DMS114 treated with DMSO at 0.1 percent for 48 hours (cell line): ENCODE data around the gene VOPP1.
"Not testable (repeated sequence)": the region's sequence is repeated elsewhere in the genome, so short reads cannot be mapped to it uniquely, and the experiment has no call there.

Experiments used
- DNase-seq: peaks from one replicate; lab custom pipeline; 2025; ENCODE audit not compliant: unreplicated experiment; lab: John Stamatoyannopoulos, UW

Gene VOPP1

DNA sequence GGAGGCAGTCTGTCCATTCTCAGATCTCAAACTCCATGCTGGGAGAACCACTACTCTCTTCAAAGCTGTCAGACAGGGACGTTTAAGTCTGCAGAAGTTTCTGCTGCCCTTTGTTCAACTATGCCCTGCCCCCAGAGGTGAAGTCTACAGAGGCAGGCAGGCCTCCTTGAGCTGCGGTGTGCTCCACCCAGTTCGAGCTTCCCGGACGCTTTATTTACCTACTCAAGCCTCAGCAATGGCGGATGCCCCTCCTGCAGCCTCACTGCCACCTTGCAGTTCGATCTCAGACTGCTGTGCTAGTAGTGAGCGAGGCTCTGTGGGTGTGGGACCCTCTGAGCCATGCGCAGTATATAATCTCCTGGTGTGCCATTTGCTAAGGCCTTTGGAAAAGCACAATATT is 10.4 kb upstream of the VOPP1 start:
- DNase-seq, result not testable (repeated sequence)

DNA sequence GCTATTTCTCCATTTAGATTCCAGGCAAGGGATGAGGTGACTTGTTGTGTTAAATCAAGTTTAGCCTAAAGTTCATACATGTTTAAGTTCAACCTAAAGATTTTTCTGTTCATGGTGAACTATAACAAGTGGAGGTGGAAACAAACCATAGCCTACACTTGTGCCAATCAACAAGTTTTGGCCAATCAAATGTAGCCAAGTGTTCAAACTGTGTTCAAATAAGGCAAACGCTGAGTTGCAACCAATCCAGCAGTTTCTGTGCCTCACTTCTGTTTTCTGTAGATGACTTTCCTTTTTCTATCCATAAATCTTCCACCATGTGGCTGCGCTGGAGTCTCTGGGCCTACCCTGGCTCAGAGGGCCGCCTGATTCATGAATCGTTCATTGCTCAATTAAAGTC is 4.5 kb upstream of the VOPP1 start:
- no peak for DNase-seq

GRCh38 chr7:55575733-55576132 is 3.4 kb upstream of the VOPP1 start:
- no peak for DNase-seq

DNA sequence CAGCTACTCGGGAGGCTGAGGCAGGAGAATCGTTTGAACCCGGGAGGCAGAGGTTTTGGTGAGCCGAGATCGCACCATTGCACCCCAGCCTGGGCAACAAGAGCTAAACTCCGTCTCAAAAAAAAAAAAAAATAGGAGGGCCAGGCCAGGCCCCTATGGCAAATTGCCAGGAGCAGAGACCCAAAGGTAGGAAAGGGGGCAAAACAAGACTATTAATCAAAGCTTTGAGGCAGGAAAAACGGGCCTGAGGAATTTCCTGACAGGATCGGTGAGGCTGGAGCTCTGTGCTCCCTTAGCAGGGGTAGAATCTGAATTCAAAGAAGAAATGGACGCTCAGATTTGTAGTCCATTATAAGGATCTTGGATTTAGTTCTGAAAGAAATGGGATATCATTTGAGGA is 2.8 kb upstream of the VOPP1 start:
- no peak for DNase-seq

GRCh38 chr7:55574051-55574717 is 1.9 kb upstream of the VOPP1 start:
- no peak for DNase-seq

DNA sequence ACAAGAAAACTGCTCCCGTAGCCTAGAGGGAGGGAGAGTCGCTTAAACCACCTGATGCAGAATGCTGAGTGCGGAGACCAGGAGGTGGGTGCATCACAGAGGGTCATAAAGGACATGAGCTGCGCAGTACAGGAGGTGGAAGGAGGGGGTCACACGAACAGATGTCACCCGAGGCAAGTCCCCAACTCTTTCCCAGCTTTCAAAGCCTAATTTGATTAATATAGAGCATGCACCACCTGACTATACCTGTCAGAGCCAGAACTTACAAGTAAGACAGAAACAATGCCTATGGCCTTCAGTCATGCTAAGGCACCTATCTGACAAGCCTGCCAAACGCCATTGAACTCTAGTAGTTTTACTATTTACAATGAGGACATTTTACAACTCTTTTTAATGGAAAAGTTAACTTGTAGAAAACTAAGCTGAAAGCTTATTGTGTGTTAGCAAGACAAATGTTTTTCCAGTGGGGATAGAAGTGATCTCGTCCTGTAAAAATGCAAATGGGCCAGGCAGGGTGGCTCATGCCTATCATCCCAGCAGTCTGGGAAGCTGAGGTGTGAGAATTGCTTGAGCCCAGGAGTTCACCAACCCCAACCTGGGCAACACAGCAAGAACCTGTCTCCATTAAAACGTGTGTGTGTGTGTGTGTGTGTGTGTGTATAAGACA is 1.1 kb upstream of the VOPP1 start:
- DNase-seq, result no peak

DNA sequence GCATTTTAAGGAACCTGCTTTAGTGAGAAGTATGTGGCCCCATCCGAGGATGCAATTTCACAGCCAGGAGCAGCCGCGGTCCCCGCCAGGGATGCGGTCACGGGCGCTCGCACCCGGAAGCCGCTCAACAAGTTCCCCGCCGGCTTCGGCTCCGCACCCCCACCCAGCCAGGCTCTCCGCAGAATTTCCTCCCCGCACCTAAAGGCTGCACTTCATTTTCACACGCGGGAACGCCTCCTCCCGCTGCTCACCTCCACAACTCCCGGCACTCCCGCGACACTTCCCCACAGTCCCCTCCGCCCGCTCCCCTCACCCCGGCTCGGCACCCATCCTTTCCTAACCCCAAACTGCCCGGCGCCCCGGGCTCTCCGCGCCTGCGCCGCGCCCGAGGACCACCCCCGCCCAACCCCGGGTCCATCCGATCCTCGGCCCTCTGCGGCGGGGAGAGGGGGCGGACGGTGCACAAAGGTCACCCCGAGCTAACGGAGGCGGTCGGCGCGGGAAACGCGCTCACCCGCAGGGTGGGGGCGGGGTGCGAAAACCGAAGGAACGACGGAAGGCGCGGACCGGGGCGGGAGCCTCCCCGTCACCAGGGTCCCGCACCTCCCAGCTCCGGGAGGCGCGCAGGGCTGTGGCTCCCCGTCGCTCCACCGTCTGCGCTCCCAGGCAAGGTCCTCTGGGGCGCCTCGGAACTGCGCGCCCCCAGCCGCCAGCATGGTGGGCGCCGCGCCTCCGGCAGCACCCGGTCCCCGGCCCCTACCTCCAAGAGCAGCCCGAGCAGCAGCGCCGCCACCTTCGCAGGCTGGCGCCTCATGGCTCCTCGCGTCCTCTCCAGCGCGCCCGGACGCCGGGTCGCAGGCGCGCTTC is 558 bp downstream of the VOPP1 start:
- peak; percentile 19 for DNase-seq

DNA sequence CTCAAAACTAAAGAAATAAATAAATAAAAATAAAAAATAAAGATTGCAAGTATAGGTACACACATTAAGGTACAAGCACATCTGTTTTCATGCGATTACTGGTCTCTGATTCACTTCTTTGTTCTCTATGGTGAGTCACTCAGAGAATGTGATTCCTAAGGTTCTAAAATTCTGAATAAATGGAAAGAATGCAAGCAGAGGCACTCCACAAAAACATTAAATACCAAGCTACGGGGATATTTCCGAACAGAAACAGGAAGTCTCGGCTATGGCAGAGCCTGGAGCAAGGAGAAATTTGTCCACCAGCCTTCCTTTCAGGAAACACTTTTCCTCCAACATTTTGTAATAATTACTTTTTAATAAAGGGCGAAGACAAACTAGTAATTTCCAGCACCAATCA is 1.4 kb downstream of the VOPP1 start:
- no peak for DNase-seq

DNA sequence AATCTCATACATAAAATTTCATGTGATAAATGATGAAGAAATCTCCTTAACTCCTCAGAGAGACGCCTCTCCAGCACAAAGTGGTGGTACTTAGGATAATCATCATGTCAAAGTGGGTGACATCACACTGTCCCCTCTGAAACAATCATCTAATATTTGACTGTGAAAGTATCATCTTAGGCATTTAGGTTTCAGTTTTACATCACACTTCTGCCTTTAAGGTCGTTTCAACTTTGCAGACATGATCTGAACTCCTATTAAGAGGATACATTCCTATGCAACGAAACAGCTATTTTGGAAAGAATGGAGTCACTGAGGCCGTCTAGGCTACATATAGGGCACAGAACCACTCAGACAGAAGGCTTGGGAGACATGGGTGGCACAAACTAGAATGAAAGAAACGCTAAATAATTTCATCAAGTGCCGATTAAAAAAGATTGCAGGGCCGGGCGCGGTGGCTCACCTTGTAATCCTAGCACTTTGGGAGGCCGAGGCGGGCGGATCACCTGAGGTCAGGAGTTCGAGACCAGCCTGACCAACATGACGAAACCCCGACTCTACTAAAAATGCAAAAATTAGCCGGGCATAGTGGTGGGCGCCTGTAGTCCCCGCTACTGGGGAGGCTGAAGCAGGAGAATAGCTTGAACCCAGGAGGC is 2.0 kb downstream of the VOPP1 start:
- no peak for DNase-seq

DNA sequence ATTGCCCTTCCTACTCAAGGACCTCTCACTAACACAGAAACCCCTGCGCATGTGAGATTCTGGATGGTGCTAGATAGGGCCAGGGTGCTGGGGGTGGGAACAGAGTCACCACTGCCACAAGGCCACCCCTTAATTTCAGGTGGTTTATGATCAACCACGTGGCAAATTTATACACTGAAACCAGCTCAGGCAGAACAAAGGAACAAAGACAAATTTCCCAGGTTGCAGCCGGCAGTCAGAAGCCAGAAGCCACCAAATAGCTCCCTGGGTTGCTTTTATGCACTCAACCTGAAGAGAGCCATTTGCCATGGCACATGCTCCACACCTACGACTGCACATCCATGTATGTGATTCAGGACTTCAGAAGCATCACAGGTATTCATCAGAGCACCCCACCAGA is 2.5 kb downstream of the VOPP1 start:
- DNase-seq, result no peak

DNA sequence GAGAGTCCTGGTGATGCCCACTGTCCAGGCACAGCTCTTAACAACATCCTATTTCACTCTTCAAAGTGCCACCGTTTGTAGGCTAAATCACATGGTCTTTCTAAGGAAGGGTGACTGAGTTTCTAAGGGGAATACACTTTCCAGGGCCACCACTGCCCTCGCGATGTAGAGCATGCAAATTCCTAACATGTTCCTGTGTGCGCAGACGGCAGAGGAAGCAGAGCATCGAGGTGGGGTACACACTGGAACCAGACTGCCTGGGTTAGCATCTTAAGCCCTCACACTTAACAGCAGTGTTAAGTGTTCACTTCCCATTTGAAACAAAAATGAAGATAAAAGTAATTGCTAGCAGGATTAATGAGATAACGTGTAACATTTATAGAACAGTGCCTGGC is 3.0 kb downstream of the VOPP1 start:
- DNase-seq, result no peak

- DNase-seq, result no peak
These were observed 3.6 kb downstream of the VOPP1 start for GRCh38 chr7:55568613-55569268.

GRCh38 chr7:55567571-55567970 is 4.7 kb downstream of the VOPP1 start:
- DNase-seq, result no peak

GRCh38 chr7:55565681-55566080 is 6.6 kb downstream of the VOPP1 start:
- no peak for DNase-seq

DNA sequence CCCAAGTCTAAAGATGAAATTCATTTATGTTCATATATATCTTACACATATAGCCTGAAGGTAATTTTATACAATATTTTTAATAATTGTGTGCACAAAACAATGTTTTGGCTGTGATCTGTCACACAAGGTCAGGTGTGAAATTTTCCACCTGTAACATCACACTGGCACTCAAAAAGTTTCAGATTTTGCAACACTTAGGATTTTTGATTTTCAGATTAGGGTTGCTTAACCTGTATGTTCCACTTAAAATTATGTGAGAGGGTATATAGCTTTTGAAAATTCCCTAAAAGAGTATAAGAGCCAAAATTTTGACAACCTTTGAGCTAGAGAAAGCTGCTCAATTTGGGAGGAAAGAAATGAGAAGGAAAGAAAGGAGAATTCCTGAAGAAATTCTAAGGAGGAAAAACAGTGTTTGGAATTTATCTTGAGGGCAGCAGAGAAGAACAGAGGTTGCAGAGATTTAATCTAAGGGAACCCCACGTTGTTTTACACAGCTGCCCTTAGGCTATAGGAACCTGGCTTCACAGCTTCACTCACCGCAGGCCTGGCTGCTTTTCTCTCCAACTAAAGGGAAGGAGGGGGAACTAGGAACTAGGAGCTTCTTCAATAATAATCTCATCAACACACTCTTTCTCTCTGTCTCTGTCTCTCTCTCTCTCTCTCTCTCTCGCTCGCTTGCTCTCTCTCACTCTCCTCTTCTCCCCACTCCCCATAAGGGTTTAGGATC is 8.5 kb downstream of the VOPP1 start:
- no peak for DNase-seq

DNA sequence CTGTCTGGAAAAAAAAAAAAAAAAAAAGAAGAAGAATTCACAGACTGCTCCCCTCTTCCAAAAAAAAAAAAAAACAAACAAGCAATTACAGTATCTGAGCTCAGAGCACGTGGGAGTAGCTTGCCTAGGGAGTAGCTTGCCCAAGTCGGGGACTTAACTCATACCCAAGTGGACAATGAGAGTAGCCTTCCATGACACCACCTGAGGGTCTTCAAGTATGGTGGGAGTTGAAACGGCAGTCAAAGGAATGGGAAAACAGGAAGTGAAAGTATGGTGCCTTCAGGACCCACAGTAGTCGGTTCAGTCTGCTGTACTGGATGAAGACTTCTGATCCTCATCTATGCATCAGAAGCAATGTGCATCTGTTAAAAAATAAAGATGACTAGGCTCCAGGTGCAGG is 10.6 kb downstream of the VOPP1 start:
- no peak for DNase-seq

GRCh38 chr7:55558962-55559920 is 13.1 kb downstream of the VOPP1 start:
- no peak for DNase-seq

DNA sequence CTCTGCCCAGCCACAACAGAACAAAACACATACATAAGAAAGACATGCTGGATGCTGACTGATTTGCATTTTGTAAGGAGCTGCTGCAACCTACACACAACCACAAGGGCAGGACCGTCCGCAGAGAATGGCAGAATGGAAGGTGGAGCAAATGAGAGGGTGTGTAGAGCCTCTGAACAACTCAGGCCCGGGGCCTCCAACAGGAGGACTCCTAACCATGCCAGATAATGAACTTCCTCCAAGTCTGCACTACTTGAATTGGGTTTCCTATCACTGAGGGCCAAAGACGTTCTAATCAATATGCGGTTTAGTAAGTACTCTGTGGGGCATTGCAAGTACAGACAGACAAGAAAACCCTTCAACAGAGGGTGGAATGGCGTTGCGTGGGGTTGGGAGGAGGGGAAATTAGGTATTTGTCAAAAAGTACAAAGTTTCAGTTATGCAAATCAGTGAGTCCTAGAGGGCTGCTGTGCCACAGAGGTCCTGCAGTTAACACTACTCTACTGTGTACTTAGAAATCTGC is 14.6 kb downstream of the VOPP1 start:
- DNase-seq, result no peak

DNA sequence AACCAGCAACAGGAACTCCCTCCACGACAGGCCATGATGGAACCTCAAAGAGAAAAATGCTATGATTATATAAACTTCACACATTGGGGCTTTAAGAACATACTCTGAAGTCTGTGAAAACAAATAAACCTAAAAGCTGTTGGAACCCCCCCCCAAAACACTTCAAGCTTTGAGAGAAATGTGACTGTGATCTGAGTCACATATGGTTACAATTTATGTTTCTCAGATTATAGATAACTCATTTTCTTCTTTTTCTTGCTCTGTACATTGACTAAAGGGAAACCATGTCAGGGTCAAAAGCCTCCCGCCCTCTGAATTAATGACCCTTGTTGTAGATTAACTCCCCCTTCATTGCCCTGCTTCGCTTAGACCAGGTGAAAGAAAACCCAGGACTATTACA is 15.8 kb downstream of the VOPP1 start:
- DNase-seq, result no peak
